Measurements from ENCODE around the gene GTF2A1. TPM values are rescaled to one million over a fixed set of nuclear protein-coding genes. Genes with fewer than 3 reads are reported as not detected.
A peak's percentile ranks its signal among the peaks of the same experiment; 100 is the strongest.

Gene GTF2A1
- total RNA-seq (2014; rRNA removed) (20.7 and 24.4 TPM in 2 replicates), Bru-seq, nascent RNA (percentile 73 among the genes with signal in this experiment), BruChase-seq, experiment 1, labeled RNA remaining after a 6-hour chase (percentile 84 among the genes with signal in this experiment), BruChase-seq, experiment 2, labeled RNA remaining after a 2-hour chase (percentile 74 among the genes with signal in this experiment)
- long read RNA-seq, full-length matches to known transcripts = 1 of 7 reads
- long read RNA-seq, partial matches to known transcripts = 0 of 7 reads
- long read RNA-seq, other reads (novel, unspliced or antisense) = 6 of 7 reads

- Histone ChIP-seq H3K9ac (ENCODE audit: low read length) (peak within 1 kb of the TSS; percentile 97), H3K36me3 (ENCODE audit: low read depth, low read length) (no peaks in the 10 kb centered on the region; the same call in 1 of the 2 replicates), H3K9me2 (replicated peaks; ENCODE audit: low read length) (no peaks in the 10 kb centered on the region), H4K20me1 (ENCODE audit: low read length) (no peaks in the 10 kb centered on the region), H3K27ac (ENCODE audit: low read length) (peak within 1 kb of the TSS; percentile 97), H3K4me1 (ENCODE audit: insufficient read depth, low read length) (peaks cover 23% of the 10 kb centered on the region), H2AFZ (ENCODE audit: low read length) (peak within 1 kb of the TSS; percentile 98), H3K27me3 (ENCODE audit: low read length) (no peaks in the 10 kb centered on the region), H3K79me2 (ENCODE audit: low read length) (peaks cover 43% of the 10 kb centered on the region), H3K4me3 (ENCODE audit: low read length) (peak within 1 kb of the TSS; percentile 97), H3K9me3 (ENCODE audit: low read length) (no peaks in the 10 kb centered on the region), H3F3A (ENCODE audit: low read length, unreplicated experiment) (peaks cover 5% of the 10 kb centered on the region), H3K4me2 (ENCODE audit: low read length) (peak within 1 kb of the TSS; percentile 95)
- intact Hi-C loops (cut with micrococcal nuclease) = no loop called here
- ChIA-PET POLR2A (ENCODE audit: unreplicated experiment) (interaction anchor here (0.5 to 0.8 kb wide), 5 partner anchors 11 to 263 kb away, joined by 3 to 15 read pairs (median 3); no protein-coding TSS in a partner anchor), CTCF (no interaction called here)
- no peak for TF ChIP-seq EZH2 (IDR thresholded peaks at IDR 0.05; ENCODE audit: low read length, unreplicated experiment)
- no peak for TF ChIP-seq CTCF (conservative IDR thresholded peaks at IDR 0.05; ENCODE audit: low read depth, low read length)
- TF ChIP-seq EZH2phosphoT487 (IDR thresholded peaks at IDR 0.05; ENCODE audit: borderline replicate concordance, low read length) = no peak
- DNase-seq = peak; percentile 95
- ATAC-seq = peak; percentile 75
- BruUV-seq (replicated peaks) = TSS peak; percentile 28
Observed at GRCh38 chr14:81220830-81221578, at the start of gene GTF2A1. GTF2A1 (minus strand) TSS chr14:81220959; CDS start chr14:81220518, 441 bp downstream.

- no peaks in the 10 kb centered on the region for H3K9me2 ChIP-seq (replicated peaks; ENCODE audit: low read length)
- no peak overlapping the region for H3K27ac ChIP-seq (ENCODE audit: low read length)
- H3K4me1 ChIP-seq (ENCODE audit: insufficient read depth, low read length) = peaks cover 32% of the 10 kb centered on the region
- no peaks in the 10 kb centered on the region for H3K36me3 ChIP-seq (ENCODE audit: low read depth, low read length)
- no peaks in the 10 kb centered on the region for H3K79me2 ChIP-seq (ENCODE audit: low read length)
- intact Hi-C loops (cut with micrococcal nuclease) = loop anchor here (1.0 to 2.0 kb wide), 5 partner anchors 33 to 194 kb away; partner anchors contain the start of gene STON2
- no peaks in the 10 kb centered on the region for H4K20me1 ChIP-seq (ENCODE audit: low read length)
- CTCF ChIA-PET = interaction anchor here (0.6 to 2.5 kb wide), 4 partner anchors 96 to 195 kb away, joined by 3 to 35 read pairs (median 10); no protein-coding TSS in a partner anchor
- no peak for DNase-seq
- H3K27me3 ChIP-seq (ENCODE audit: low read length) = no peaks in the 10 kb centered on the region
- no peak for ATAC-seq
- no peaks in the 10 kb centered on the region for H3K9me3 ChIP-seq (ENCODE audit: low read length)
- no peak overlapping the region for H3K9ac ChIP-seq (ENCODE audit: low read length)
- BruUV-seq (replicated peaks) = no TSS peak
- no peak overlapping the region for H3K4me3 ChIP-seq (ENCODE audit: low read length)
- no peak overlapping the region for H2AFZ ChIP-seq (ENCODE audit: low read length)
- TF ChIP-seq CTCF (conservative IDR thresholded peaks at IDR 0.05; ENCODE audit: low read depth, low read length) (no peak), EZH2 (IDR thresholded peaks at IDR 0.05; ENCODE audit: low read length, unreplicated experiment) (no peak), EZH2phosphoT487 (IDR thresholded peaks at IDR 0.05; ENCODE audit: borderline replicate concordance, low read length) (no peak)
- POLR2A ChIA-PET (ENCODE audit: unreplicated experiment) = interaction anchor here (0.6 kb wide), 1 partner anchor 112 kb away, joined by 3 read pairs; no protein-coding TSS in a partner anchor
- H3K4me2 ChIP-seq (ENCODE audit: low read length) = no peak overlapping the region
- no peaks in the 10 kb centered on the region for H3F3A ChIP-seq (ENCODE audit: low read length, unreplicated experiment)
Observed at GRCh38 chr14:81269979-81270375, 49.2 kb upstream of the GTF2A1 start.
